Measurements from ENCODE around the gene OSBPL1A. TPM values are rescaled to one million over a fixed set of nuclear protein-coding genes. Genes with fewer than 3 reads are reported as not detected.

The OSBPL1A gene
- total and polyA plus RNA-seq, 2 of the 8 experiments (the other 6 are each of a cell fraction or from before 2014, with no cell fraction given): 53.2 to 74.9 TPM

- CTCF ChIA-PET (ENCODE audit: partially characterized antibody): no interaction called here
- Histone ChIP-seq H3K27ac (ENCODE audit: low read depth, low read length) (no peak overlapping the region), H4K91ac (replicated peaks; ENCODE audit: insufficient read length, low read length) (no peak overlapping the region), H2BK12ac (ENCODE audit: low read depth, low read length) (no peak overlapping the region), H3K9me3 (ENCODE audit: insufficient read depth in 2 of 2, low read depth in 1 of 2, low read length in 1 of 2) (no peaks in the 10 kb centered on the region), H4K5ac (ENCODE audit: insufficient read length, low read depth, low read length) (no peak overlapping the region), H3K23ac (ENCODE audit: insufficient read length) (no peak overlapping the region), H3K14ac (ENCODE audit: insufficient read length) (no peak overlapping the region), H2BK120ac (replicated peaks; ENCODE audit: low read depth, low read length) (no peak overlapping the region), H3K4me2 (ENCODE audit: insufficient read depth in 1 of 2, low read depth in 2 of 2, low read length in 2 of 2) (no peak overlapping the region), H2AFZ (ENCODE audit: low read length) (no peak overlapping the region), H2BK5ac (ENCODE audit: low read depth, low read length) (no peak overlapping the region), H3K9ac (replicated peaks in 1 of 4; ENCODE audit: extremely low read depth in 1 of 4, low read depth in 3 of 4, low read length in 3 of 4) (no peak overlapping the region), H4K8ac (ENCODE audit: extremely low read depth, insufficient read depth, low read length) (no peak overlapping the region), H3K4ac (replicated peaks; ENCODE audit: insufficient read length, low read depth, low read length) (no peak overlapping the region), H2BK15ac (ENCODE audit: low read length) (no peak overlapping the region), H2BK20ac (ENCODE audit: low read length) (no peak overlapping the region), H3K4me1 (replicated peaks in 1 of 4; ENCODE audit: control insufficient read depth in 3 of 4, insufficient read depth in 4 of 4, low read length in 3 of 4) (peaks cover 0 to 7% (median 3%) of the 10 kb centered on the region in 4 experiments; a peak in 4 of 7 replicates), H4K20me1 (replicated peaks in 1 of 2; ENCODE audit: control insufficient read depth in 1 of 2, insufficient read depth in 2 of 2, low read length in 2 of 2) (no peaks in the 10 kb centered on the region), H3K18ac (ENCODE audit: extremely low read depth, low read length) (no peak overlapping the region), H3K27me3 (replicated peaks in 1 of 4; ENCODE audit: control insufficient read depth in 3 of 4, extremely low read depth in 1 of 4, insufficient read depth in 3 of 4, low read length in 3 of 4) (no peaks in the 10 kb centered on the region), H3K36me3 (ENCODE audit: control insufficient read depth in 2 of 4, insufficient read depth in 4 of 4, low read length in 3 of 4) (no peaks in the 10 kb centered on the region), H3K79me2 (ENCODE audit: control insufficient read depth in 1 of 2, insufficient read depth in 2 of 2, low read length in 2 of 2) (peaks cover 0 to 25% of the 10 kb centered on the region in 2 experiments; a peak in 3 of 4 replicates), H3K4me3 (ENCODE audit: extremely low read depth in 1 of 4, insufficient read depth in 2 of 4, low read depth in 3 of 4, low read length in 4 of 4) (no peak overlapping the region), H3K79me1 (ENCODE audit: low read depth, low read length) (peaks cover 4% of the 10 kb centered on the region; the same call in 1 of the 2 replicates), H2AK5ac (ENCODE audit: low read depth, low read length) (no peak overlapping the region), H3K23me2 (ENCODE audit: low read depth, low read length) (peaks cover 9% of the 10 kb centered on the region), H3K56ac (replicated peaks; ENCODE audit: insufficient read length, low read depth, low read length) (no peak overlapping the region)
- no peak for FAIRE-seq
- whole genome bisulfite sequencing, 2 experiments (ENCODE audit: extremely low coverage in 1 of 2, insufficient coverage in 1 of 2, insufficient read length in 1 of 2, insufficient replicate concordance in 2 of 2, low coverage in 1 of 2, low lambda C conversion rate in 2 of 2, missing lambda C conversion rate in 1 of 2): 86% methylated on average over 2 of the region's 2 CpGs; no CpG with 5 or more reads in 1 of the 2 experiments
- no peak for TF ChIP-seq RXRA (IDR thresholded peaks at IDR 0.05; ENCODE audit: insufficient read depth, low read depth, low read length)
- no peak for TF ChIP-seq POLR2A (IDR thresholded peaks at IDR 0.05; ENCODE audit: control extremely low read depth in 1 of 2, low read depth in 2 of 2, low read length in 2 of 2)
- no peak for TF ChIP-seq CTBP2 (IDR thresholded peaks at IDR 0.05; ENCODE audit: borderline replicate concordance, insufficient read depth, insufficient read length, low read length)
- TF ChIP-seq, protein P1, sequence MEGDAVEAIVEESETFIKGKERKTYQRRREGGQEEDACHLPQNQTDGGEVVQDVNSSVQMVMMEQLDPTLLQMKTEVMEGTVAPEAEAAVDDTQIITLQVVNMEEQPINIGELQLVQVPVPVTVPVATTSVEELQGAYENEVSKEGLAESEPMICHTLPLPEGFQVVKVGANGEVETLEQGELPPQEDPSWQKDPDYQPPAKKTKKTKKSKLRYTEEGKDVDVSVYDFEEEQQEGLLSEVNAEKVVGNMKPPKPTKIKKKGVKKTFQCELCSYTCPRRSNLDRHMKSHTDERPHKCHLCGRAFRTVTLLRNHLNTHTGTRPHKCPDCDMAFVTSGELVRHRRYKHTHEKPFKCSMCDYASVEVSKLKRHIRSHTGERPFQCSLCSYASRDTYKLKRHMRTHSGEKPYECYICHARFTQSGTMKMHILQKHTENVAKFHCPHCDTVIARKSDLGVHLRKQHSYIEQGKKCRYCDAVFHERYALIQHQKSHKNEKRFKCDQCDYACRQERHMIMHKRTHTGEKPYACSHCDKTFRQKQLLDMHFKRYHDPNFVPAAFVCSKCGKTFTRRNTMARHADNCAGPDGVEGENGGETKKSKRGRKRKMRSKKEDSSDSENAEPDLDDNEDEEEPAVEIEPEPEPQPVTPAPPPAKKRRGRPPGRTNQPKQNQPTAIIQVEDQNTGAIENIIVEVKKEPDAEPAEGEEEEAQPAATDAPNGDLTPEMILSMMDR (IDR thresholded peaks at IDR 0.05; ENCODE audit: control extremely low read depth in 1 of 3, insufficient read depth in 1 of 3, low read depth in 1 of 3, low read length in 3 of 3): no peak
- TF ChIP-seq JUN (IDR thresholded peaks at IDR 0.05; ENCODE audit: low read depth, low read length): no peak
- no peak for TF ChIP-seq SIX5 (IDR thresholded peaks at IDR 0.05; ENCODE audit: low read depth, low read length)
- TF ChIP-seq SUZ12 (IDR thresholded peaks at IDR 0.05; ENCODE audit: low read length): no peak
- no peak for TF ChIP-seq POU5F1 (IDR thresholded peaks at IDR 0.05; ENCODE audit: low read depth, low read length)
- no peak for DNase-seq (ENCODE audit: low read depth in 1 of 2, low spot score in 2 of 2)
- POLR2A ChIA-PET (ENCODE audit: partially characterized antibody): no interaction called here
Measured at GRCh38 chr18:24273596-24273995, 124.0 kb downstream of the OSBPL1A start.
